Stimulated activated CD8-positive, alpha-beta memory T cell treated with anti-CD3 and anti-CD28 coated beads, Interleukin-7, amount 100 ng/mL, for 1 hour (primary cell): ENCODE data around the gene IQSEC2.

Experiments
- DNase-seq, 2 donors: peaks; one replicate each; pipeline ENCODE4 v3.0.0-alpha.2; 2020; ENCODE audit warnings: low read depth in 2 of 2

IQSEC2 gene

DNA sequence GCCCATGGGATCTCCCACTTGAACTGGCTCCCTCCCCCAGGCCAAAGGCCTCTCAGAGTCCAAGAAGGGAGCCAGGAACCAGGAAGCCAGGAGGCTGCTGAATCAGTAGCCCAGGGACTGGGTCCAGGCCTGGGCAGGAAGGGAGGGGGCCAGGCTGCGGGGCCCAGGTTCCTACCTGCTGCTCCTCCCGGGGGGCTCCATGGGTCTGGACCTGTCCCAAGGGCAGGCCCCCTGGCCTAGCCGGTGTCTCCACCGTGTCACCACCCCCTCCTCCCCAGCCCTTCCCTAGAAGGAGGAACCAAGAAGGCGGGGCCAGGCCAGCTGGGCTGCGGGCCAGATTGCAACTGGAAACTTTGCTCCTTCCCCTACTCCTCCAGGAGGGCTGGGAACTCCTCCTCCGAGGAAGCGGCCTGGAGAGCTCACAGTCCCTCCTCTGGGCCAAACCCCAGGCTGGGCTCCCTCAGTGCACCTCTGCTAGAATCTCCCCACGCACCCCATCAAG lies at the start of gene IQSEC2:
TSS of gene IQSEC2 (minus strand) at position 264 of the 502 bp plus-strand sequence.
- no peak for DNase-seq

DNA sequence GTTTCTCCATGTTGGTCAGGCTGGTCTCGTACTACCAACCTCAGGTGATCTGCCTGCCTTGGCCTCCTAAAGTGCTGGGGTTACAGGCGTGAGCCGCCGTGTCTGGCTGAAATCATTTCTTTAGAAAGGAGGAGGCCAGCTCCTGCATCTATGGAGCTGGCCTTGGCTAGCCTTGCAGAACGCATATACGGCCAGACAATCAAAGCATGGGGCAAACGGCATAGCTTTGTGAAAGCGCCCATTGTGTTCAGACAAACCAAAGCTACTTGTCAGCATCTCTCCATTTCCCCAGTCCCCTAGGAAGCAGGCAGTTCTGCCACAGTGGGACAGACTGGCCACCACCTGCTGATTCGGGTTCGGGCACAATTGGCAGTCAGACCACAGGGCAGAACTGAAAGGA lies 48.9 kb upstream of the IQSEC2 start:
- no peak for DNase-seq

DNA sequence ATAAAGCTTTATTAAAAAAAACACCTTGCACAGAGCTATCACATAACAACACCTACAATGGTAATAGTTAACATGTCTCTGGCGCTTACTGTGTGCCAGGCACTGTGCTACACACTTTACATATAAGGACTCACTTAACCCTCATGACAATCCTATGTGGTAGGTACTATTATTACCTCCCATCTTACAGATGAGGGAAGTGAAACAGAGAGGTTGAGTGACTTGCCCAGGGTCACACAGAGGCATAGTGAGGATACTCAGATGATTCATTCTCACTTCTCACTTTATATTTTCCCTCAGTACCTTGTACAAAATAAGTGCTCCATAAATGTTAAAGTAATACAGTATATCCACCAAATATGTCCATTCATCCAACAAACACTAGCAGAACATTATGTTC lies 43.4 kb upstream of the IQSEC2 start:
- DNase-seq, result no peak

GRCh38 chrX:53324085-53324484 lies 42.7 kb upstream of the IQSEC2 start:
- no peak for DNase-seq

DNA sequence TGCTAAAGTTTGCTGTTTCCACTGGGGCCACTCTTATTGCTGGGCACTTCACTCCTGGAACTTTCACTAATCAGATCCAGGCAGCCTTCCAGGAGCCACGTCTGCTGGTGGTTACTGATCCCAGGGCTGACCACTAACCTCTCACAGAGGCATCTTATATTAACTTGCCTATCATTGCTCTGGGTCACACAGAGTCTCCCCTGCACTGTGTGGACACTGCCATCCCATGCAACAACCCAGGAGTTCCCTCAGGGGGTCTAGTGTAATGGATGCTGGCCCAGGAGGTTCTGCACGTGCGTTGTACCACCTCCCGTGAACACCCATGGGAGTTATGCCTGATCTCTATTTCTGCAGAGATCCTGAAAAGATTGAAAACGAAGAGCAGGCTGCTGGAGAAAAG lies 41.8 kb upstream of the IQSEC2 start:
- DNase-seq, result no peak

GRCh38 chrX:53321943-53322497 lies 40.6 kb upstream of the IQSEC2 start:
- no peak for DNase-seq

DNA sequence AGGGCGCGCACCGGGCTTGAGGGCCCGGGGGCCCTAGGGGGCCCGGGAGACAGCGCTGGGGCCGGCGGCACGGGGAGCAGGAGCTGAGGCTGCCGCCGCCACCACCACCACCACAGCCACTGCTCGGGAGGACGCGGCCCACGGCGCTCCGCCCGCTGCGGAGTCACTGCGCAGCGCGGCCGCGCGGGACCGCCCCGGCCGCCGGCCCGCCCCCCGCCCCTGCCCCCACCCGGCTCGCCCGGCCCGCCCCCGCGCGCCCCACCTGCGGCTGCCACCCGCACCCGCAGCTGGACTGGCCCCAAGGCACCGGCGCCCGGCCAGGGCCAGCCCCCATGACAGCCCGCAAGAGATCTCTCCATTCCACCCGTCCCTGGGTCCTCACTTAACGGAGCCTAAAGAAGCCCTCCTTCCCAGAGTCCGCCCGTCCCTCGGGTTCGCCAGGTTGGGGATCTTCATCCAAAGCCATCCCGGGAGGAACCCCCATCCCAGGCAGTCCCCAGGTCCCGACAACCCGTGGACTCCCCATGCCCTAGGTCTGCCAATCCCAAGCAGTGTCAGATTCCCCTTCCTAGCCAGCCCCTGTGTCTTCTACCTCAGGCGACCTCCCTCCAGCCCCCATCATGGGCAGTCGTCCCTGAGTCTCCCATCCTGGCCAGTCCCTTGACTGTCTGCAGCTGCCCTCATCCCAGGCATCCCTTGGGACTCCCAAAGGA lies 40.0 kb upstream of the IQSEC2 start:
- no peak for DNase-seq

DNA sequence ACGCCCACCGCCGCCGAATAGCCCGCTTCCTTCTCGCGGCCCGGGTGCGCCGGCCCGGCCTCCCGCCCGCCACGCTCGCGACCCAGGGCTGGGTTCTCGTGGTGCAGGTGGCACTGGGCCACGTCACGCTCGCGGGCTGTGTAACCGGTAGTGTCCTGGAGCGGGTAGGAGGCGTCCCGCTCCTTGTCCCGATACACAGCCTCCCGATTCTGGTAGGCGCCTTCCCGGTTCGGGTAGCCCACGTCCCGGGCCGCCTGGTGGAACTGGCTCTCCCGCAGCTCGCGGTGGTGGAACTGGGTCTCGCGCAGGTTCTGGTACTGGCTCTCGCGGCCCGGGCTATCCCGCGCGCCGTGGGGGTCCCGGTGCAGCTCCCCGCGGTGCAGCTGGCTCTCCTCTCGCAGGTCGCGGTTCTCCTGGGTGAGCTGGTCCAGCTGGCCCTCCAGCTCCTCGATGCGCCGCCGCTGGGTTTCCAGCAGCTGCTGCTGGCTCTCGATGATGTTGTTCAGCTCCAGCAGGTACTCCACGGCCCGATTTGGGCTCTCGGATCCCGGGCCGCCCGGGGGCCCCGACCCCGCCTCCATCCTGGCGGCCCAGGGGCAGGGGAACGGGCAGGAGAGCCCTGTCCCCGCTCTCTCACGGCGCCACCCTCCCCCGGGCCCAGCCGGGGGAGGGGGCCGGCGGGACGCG lies 39.3 kb upstream of the IQSEC2 start:
- no peak for DNase-seq

- no peak for DNase-seq
Measured at GRCh38 chrX:53319614-53320542, 38.5 kb upstream of the IQSEC2 start.

- DNase-seq, result no peak
Measured at GRCh38 chrX:53318766-53319353, 37.5 kb upstream of the IQSEC2 start.

- DNase-seq, result peak; percentile 45
Measured at GRCh38 chrX:53317365-53318069, 36.1 kb upstream of the IQSEC2 start.

DNA sequence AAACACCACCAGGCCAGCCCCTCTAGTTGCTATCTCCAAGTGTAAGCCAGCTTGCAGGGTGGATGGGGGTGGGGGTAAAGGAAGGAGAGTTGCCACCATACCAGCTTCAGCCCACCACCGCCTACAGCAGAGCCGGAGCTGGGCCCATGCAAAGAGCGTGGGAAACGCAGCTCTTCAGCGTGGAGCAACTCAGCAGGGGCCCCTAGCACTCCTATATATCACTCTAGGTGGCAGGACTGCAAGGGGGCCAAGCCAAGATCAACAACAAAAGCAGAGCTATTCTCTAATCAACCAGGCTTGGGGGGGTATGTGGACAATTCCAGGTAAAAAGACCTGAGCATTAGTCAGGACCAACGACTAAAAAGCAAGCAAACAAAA lies 35.5 kb upstream of the IQSEC2 start:
- DNase-seq, result no peak

- no peak for DNase-seq
Measured at GRCh38 chrX:53316111-53316859, 34.9 kb upstream of the IQSEC2 start.

DNA sequence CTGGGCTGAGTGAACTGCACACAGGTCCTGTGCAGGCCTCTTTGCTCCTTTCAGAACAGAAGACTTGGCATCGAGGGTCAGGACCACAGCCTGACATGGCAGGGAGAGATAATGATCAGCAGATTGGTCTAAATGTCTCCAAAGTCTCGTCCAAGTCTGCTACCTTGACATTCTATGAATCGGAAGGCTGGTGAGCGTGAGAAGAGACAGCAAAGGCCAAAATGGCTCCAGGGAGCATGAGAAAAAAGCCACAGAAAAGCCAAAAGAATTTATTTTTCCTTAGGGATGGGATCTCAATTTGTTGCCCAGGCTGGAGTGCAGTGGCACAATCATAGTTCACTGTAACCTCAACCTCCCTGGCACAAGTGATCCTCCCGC lies 32.3 kb upstream of the IQSEC2 start:
- DNase-seq, result no peak

DNA sequence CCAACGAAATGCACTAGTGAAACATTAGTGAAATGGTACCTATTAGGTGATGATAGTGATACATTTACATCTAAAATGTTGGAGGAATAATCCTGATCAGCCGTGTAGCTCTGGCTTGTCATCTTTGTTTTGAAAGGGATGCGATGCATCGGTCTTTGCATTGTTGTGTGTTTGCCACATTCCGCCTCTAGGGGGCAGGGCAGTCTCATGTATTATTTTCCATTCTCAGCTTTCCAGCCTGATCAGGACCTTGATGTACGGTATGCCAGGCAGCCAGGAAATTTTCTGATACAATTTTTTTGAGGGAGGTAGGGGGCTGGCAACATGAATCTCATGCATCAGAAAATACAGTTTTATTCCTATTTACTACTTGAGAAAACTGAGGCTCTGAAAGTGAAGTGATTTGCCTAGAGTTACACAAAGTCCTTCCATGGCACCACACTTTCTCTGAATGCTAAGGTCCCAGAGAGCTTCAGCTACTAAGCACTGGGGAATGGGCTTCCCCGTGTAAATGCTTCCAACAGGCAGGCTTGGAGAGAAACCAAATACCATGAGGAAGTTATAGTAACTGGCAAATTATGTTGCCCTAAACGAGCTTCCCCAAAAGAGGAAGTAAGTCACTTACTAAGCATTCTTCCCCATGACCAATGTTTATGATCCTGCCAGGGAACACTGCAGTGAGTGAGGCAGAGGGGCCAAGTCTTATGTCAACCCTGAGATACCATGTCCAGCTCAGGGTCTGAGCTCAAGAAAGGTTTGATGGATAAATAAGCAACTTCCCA lies 31.8 kb upstream of the IQSEC2 start:
- DNase-seq, result peak; percentile 28 to 45

- DNase-seq, result no peak
Measured at GRCh38 chrX:53309837-53310236, 28.5 kb upstream of the IQSEC2 start.

GRCh38 chrX:53308836-53309235 lies 27.5 kb upstream of the IQSEC2 start:
- DNase-seq, result no peak

DNA sequence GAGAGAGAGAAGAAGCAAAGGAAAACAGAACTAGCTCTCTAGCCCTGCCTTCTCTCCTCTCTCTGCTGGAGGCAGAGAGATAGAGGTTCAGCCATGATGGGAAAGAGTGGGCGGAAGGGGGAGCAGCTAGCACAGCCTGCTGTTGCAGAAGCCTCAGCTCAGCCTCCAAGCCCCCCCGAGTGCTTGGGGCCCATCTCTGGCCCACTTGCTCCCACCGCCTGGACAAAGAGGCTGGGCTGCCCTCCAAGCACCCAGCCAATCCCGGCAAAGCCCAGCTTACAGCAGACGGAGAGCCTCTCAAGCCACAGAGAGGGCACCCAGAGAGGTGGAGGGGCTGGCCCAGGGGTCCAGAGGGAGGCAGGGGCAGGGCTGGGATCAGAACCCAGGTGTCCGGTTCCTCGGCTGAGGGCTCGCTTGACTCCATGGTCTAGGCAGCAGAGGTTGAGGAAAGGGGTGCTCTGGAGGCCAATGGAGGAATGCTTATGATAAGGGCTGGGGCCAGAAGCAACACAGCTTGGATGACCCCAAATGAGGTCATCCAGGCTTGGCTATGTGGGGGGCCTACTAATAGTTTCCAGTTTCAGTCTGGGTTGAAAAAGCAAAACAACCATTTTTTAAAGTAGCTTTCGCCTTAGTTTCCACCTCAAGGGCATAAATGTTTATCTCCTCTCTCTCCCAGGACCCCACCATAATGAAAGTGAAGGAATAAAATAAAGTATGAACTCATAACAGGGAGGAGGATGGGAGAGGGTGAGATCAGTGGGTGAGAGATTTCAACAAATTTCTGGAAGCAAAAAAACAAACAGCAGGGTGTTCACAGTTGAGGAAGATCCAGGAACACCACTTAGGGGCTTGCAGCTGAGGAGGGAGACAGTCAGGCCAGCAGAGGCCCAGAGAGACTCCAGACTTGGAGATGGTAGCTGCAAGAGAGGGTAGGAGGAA lies 24.9 kb upstream of the IQSEC2 start:
- no peak for DNase-seq
